Right renal cortex interstitium (tissue), 3 donors: ENCODE measurements around the gene B9D1. TPM values are rescaled to one million over a fixed set of nuclear protein-coding genes. Genes with fewer than 3 reads are reported as not detected.

ENCODE experiments used
- DNase-seq, 3 donors: peaks; one replicate each; pipeline ENCODE4 v3.0.0-alpha.2; 2013; ENCODE audit warnings: low read depth in 3 of 3, low spot score in 2 of 3
- polyA plus RNA-seq, 3 donors: library from polyadenylated mRNA; unstranded; fragments of 120-200 nt; gene quantifications; one replicate each; pipeline ENCODE4 v1.2.1, GENCODE V29; 2013; ENCODE audit not compliant: insufficient read length in 3 of 3

Gene B9D1
- polyA plus RNA-seq, 3 donors: 30.7 to 33.3 (median 31.7) TPM

DNA sequence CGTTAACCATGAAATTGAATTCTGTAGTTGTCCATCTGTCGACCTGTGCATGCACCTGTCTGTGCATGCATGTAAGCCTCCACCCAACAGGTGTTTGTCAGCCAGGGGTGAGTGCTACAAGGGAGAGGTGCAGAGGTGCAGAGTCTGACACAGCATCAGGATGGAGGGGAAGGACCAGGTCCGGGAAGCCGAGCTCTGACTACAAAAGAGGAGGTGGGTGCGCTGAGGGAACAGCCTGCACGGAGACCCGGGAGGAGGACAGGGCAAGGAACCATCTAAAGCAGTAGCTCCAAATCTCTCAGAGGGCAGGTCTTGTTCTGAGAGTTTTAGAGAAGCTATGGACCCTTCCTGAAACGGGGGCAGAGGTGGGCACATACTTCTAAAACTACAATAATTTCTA is 54.1 kb downstream of the B9D1 start:
- DNase-seq: no peak

DNA sequence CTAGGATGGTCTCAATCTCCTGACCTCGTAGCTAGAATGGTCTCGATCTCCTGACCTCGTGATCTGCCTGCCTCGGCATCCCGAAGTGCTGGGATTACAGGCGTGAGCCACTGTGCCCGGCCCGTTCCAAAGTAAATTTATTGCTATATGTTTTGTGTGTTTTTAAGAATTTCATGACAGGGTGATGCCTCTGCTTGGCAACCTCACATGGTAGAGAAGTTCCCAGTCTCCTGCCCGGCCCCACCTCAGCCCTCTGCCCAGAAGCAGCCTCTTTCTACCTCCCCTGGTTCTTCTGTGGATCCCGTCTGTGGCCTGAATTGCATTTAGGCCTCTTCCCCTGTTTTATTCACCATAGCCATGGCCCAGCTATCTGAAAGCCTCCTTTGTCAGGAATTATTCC is 55.0 kb downstream of the B9D1 start:
- DNase-seq: no peak

DNA sequence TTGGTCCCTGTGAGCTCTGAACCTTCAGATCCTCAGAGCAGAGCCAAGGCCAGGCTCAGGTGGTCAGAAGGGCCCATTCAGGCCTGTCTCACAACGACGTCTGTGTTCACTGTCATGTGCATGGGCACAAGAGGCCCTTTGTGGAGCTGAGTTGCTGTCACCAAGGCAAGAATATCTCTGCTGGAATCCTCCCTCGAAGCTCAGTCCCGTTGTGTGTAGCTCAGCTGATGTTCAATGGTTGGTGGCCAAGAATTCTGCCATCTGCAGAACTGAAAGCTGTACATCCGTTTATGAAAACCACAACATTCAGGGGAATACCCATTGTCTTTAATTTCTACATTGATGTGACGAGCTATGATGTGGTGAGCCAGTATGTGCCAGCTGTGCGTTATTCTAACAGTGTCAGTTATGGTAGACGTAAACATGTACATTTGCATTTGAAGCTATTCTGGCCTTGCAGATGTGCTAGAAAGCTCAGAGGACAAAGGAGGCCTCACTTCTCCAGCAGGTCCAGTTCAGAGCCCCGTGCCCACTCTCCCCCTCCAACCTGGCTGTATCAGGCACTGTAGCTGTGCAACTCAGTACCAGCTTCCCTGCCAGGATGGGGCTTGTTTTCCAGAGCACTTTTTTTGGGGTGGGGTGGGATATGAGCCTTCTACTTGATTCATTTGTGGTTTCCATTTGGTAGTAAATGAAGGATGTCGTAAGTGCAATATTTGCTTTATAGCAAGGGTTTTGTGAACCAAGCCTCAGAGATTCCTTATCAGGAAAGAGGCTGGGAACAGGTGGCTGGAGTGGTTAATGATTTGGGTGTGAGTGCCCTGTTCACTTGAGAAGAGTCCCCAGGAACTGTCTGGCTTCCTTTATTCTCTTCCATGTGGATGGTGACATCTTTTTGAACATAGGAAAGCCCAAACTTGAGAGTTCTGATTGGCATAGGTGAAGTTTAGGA is 56.1 kb downstream of the B9D1 start:
- no peak for DNase-seq

DNA sequence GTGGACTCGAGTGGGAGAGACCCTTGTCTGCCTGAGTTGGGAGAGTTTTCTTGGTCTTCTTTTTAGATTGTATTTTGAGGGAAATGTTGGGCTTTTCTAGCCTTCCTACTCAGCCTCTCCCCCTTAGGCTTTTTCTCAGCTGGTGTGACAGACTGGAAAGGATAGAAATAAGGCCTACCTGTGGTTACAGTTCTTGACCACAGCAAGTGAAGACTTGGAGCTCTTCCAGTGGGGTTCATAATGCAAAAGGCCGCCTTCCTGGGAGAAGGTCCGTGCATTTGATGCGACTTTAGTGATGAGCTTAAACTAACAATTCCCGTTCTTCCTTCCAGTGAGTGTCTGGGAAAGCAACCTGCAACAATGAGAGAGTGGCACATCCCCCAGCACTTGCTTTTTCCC is 56.8 kb downstream of the B9D1 start:
- DNase-seq: no peak

DNA sequence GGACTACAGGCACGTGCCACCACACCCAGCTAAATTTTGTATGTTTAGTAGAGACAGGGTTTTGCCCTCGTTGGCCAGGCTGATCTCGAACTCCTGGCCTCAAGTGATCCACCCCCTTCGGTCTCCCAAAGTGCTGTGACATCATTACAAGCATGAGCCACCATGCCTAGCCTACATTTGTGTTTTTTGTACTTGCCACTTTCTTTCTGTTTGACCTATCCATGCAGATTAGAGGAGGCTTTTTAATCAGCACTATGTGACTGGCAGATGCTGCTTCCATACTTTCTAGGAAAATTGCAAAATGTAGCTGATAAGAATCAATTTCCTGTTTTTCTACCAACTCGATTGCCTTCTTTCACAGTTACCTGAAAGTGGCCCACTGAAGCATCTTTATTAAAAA is 57.3 kb downstream of the B9D1 start:
- DNase-seq: no peak

DNA sequence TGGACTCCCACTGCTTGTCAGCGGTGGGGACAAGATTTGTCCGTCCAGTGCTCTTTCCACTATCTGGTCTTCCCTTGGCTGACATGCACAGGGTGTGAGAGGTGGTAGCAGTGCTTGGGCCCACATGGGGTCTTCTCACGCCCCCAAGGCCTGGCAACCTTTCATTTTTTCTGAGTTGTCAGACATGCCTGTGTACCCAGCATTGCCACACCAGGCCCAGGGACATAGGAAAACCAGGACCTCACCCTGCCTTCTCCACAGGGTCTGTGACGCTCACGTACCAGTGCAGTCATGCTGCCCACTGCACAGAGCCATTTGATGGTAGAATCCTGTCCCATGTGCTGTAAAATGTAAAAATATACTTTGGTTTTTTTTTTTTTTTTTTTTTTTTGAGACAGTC is 57.8 kb downstream of the B9D1 start:
- DNase-seq: no peak

DNA sequence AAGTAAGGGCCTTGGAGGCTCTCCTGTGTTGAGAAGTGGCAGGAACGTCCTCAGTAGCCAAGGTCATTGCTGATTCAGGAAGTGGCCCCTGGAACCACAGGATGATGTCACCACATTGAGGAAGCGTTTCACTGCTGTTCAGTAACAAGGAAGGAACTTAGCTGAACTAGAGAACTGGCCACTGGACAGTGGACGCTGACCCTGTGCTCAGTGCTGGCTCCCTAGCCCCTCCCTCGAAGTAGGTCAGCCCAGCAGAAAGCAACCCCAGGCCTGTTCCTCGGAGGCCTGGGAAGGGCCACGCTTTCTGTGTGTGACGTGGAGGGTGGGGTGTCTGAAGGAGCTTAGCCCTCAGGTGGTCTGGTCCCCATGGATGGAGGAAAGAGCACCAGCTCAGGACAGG is 58.3 kb downstream of the B9D1 start:
- no peak for DNase-seq

DNA sequence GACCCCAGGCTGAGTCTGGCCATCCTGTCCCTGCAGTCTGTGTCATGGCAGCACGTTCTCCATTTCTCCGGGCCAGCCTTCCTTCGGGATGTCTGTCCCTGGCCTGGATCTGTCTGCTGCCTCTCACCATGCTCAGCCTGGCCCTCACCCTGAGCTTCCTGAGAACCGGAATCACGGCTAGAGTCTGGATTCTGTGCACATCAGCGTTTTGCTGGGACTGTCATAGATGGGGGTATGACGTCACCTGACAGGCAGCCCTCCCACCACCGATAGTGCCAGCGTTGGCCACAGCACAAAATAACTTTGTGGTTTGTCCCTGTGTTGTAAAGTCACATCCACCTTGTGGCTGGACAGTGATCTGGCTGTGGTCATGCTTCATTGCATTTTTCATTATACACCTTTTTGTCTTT is 59.2 kb downstream of the B9D1 start:
- no peak for DNase-seq

DNA sequence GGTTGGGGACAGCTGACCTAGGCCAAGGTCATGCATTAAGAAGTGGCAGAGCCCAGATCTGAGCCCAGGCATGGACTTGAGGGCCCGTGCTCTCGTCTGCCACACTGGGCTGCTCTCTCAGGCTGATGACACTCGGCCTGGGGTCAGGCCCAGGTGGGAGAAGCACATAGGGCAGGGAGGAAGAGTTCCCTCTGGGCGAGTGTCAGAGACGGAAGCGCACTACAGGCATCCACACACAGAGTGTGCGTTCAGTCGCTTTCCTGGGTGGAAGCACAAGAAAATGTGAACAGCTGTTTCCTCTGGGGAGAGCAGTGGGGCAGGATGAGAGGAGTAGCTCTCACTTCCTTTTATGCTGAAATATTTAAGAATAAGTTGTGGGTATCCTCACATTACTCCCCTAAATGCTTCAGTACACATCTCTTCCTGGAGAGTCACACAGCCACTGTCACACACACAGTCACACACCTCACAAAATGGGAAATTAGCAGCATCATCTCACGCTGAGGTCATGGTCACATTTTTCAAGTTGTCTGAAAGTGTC is 59.7 kb downstream of the B9D1 start:
- DNase-seq: no peak

DNA sequence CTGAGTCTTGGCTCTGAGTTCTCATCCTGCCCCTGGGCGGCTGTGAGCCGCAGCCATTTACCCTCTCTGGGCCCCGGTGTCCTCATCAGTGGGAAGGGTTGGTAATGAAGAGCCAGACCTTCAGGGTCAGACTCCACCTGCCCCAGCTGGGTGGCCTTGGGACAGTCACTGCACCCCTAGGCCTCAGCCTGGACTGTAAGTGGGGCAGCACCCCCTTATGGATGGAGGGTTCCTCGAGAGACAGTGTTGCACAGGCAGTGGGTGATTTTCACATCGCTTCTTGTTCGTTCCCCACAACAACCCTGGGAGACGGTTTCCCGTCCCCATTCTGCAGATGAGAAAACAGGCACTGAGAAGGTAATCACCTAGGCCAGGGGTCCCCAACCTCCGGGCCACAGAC is 60.5 kb downstream of the B9D1 start:
- DNase-seq: no peak

DNA sequence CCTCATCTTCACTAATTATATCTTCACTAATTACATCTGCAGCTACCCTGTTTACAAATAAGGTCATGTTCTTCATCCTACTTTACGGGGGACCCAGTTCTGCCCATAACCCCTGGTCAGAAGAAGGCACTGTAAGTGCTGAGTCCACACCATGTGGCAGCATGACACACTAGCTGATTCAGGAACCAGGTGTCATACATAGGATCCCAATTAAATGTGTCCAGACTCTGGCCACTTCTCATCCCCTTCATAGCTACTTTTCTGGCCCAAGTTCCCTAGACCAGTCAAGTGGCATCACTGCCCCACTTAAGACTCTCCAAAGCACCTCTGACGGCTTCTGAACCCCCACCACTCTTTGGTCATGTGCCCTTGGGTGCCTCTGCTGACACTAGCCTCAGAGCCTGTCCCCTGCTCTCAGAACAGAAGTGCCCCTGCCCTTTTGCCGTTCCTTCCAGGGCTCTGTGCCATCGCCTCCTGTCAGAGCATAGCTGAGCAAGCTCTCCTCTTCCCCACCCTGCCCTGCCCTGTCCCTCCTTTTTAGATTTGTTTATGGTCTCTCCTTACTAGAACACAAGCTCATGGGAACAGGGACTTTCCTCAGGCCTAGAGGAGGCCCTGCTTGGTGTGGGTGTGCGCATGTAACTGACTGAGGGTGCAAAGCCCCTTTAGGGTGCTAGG is 61.1 kb downstream of the B9D1 start:
- no peak for DNase-seq

DNA sequence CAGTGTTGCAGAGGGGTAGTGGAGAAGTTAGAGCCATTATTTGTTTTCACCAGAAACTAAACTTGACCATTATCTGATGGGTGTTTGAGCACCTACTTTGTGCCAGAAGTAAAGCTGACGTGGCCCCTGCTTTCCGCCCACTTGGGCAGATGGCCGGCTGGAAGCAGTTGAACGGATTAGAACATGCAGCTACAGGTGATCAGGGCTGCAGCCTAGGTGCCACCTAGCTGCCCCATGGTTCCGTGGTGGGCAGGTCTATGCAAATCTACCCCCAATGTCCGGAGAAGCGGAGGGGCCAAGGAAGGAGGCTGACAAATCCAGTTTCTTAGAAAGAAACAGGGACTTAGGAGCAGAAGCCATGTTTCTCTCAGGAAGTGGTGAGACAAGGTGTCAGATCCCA is 62.7 kb downstream of the B9D1 start:
- no peak for DNase-seq

DNA sequence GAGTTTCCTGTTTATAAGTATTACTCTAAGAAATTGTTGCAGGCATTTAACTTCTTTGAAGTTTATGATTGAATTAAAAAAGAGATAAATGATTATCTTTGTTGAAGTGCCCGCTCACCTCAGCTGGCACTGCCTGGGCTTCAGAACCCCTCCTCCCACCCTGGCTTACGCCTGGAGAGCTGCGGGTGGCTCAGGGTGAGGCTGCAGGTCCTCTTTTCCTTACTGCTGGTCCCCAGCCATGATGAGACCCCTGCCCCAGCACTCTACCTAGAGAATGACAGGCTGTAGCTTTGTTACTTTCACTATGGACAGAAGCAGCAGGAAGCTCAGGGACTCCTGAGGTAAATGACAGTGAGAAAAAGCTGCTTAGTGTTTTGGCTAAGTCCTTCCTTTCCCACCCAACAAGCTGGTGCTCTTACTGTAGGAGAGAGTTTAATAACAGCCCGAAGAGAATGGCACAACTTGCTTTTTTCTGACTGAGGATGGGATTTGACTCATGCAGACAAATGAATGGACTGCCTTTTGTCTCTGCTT is 63.2 kb downstream of the B9D1 start:
- DNase-seq: no peak

DNA sequence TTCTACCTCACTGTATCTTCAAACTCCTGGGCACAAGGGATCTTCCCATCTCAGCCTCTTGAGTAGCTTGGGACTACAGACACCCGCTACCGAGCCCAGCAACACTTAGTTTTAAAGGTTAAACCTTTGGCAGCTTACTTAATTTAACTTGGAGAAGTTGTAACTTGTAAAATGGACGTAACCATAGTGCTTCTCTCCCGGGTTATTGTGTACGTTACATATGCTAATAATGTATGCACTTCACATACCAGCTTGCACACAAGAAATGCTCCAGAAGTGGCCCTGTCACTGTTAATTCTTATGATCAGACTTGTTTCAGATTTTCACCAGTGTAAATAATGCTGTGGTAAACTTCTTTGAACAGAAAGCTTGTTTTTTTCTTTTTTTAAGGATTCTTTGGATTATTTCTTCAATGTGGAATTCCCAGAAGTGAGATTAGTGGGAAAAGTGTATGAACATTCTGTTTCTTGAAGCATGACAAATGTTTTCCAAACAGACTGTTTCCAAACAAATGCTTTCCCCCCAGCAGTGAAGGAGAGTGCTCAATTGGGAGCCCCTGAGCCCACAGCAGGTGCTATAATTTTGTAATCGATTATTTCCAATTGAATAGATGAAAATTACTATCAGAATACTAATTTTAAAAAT is 63.8 kb downstream of the B9D1 start:
- DNase-seq: no peak

DNA sequence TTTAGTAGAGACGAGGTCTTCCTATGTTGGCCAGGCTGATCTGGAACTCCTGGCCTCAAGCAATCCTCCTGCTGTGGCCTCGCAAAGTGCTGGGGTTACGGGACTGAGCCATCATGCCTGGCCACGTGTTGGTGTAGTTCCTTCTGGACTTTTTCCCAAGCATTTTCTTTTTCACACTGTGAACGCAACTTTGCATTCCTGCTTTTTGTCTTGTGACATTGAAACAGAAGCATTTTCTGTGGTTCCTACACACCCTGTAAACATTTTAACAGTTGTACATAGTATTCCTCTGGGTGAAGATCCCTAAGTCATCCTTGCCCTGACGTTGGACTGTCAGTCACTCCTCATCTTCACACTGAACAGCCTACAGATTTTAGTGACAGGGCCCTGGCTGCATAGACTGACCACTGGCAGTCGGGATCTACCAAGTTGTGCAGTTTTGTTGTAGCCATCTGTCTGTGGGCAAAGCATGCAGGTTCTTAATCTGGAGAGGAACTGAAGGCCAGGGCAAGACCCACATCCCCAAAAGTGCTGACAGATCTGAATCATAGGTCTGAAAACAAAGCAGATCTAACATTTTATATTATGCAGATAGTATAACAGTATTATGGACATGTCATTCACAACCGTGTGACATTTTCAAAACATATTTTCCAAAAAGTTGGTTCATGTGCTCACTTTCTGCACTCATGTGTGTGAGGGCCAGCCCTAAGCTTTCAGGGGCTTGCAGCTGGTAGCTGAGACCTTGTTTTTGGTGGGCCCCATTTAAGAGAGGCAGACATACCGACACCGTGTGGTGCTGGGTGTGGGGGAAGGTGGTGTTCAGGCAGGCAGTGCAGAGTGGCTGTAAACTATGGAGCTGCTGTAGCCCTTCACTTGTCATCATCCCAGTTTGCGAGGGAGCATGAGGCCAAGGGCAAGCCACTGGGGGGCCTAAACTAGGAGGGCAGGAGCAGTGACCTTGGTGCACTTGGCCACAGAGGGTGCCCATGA is 65.4 kb downstream of the B9D1 start:
- no peak for DNase-seq

DNA sequence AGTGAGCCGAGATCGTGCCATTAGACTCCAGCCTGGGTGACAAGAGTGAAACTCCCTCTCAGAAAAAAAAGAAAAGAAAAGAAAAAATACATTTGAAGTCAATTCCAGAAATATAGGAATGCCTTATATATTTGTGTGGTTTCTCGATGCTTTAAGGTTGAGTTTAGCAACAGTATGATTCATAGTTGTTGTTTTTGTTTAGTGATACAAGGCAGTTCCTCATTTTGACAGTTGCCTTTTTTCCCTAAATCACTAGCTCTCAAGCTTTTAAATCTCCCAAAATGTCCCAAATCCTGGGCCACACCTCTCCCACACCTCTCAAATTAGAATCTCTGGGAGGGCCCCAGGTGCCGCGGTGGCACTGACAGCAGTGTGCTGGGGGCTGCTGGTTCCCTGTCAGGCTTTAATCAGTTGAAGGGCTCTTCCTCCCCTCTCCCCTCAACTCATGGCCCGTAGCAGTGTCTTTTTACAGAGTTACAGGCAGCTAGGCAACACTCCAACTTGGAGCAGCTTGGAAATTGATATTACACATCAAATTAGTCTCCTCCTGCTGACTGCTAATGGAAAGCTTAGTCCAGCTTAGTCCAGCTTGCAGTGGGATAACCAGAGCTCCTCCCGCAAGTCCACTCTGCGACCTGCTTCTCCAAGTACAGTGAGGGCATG is 66.9 kb downstream of the B9D1 start:
- DNase-seq: no peak

DNA sequence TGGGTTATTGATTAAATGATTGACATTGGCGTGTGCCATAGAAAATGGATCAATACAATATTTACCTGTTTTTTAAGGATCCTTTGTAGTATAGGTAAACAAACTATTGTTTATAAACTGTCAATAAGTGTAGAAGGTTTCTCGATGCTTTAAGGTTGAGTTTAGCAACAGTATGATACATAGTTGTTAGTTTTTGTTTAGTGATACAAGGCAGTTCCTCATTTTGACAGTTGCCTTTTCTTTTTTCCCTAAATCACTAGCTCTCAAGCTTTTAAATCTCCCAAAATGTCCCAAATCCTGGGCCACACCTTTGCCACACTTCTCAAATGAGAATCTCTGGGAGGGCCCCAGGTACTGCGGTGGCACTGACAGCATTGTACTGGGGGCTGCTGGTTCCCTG is 68.1 kb downstream of the B9D1 start:
- DNase-seq: no peak
